GM18499 (cell line): ENCODE measurements around the gene DSC1.

Experiments
- ATAC-seq: cut with Tn5 transposase; IDR thresholded peaks from one replicate; pipeline ENCODE4 v1.9.1; 2021; ENCODE audit warnings: moderate number of reproducible peaks; ENCODE audit not compliant: insufficient read depth, unreplicated experiment

DSC1 gene

GRCh38 chr18:31116853-31117595, 45.6 kb downstream of the DSC1 start:
- no peak for ATAC-seq

- ATAC-seq = no peak
Measured at GRCh38 chr18:31112804-31113203, 49.9 kb downstream of the DSC1 start.

DNA sequence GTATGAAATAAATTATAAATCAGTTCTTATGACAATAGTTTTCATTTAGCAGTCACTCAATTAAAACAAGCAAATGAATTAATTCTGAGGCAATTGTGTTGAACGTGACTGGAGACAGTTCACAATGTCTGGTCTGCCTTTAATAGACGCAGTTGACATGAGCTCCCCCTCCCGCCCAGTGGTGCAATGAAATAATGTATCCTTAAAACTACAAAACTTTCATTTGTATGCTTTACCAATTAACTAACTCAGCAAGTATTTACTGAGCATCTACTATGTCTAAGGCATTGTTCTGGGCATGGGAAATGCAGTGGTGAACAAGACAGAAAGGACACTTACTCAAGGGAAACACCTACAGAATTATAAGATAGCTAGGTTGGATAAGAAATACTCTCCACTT, 56.9 kb downstream of the DSC1 start:
- no peak for ATAC-seq

GRCh38 chr18:31104444-31104843, 58.2 kb downstream of the DSC1 start:
- no peak for ATAC-seq

- ATAC-seq = no peak
Measured at GRCh38 chr18:31103423-31103822, 59.2 kb downstream of the DSC1 start.

GRCh38 chr18:31102941-31103340, 59.7 kb downstream of the DSC1 start:
- ATAC-seq = no peak

DNA sequence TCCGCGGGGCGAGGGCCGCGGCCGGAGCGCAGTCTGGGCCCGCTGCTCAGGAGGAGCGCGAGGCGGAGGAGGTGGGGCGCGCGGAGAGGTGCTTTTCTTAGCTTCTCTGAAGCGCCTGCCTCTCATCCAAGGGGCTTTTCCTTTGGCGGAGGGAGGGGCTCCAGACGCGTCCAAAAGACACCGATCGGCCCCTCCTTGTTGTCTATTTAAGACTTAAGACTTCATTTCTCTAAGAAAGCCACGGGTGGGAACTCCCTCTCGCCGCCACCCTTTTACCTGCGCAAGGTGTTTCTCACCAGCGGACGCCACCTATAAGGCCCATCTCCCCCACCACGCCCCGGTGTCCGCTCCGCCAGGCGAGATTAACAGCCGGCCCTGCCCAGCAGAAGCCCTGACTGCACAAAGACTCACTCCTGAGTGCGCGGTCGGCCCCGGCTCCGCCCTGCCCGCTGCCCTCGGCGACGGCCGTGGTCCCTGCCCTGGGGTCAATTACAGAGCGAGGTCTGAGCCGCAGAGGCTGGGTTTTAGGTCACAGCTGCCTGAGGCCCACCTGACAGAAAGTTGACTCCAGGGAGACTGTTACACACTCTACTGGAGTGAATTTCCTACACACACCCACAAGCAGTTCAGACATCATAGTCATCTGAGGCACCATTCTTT, 60.5 kb downstream of the DSC1 start, which contains the start of gene DSC2:
Gene DSC2 (minus strand): TSS at position 397 of the 660 bp plus-strand sequence. CDS start 450 bp downstream, outside the sequence.
- ATAC-seq = no peak

DNA sequence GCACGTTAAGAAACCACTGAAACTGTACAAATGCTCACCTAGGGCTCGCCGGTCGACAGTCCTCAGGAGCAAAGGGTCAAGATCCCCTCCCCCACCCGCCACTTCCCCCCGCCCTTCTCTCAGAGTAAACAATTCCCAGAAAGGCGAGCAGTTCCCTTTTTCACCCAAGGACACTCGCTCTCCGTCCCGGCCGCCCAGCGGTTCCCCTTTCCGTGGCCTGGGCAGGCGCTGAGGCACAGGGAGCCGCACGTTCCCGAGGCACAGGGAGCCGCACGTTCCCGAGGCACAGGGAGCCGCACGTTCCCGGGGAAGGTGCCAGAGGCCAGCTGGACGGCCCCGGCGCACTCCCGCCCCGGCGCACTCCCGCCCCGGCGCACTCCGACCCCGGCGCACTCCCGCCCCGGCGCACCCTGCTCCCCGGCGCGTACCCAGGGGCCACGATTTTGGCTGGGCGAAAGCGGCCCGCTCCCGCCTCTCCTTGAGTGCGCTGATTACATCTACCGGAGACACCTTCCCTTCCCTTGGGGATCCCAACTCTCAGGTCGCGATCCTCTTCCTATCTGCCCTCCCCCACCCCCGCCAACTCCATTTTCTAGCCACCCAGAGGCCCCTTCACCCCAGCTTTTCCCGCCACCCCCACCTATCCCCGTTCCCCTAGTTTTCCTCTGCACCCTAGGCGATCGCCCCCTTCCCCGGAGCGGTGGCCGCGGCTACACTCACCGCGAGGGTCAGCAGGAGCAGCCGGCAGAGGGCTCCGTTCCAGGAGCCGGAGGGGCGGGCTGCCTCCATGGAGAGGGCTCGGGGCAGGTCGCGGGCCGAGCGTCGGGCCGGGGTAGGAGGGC, 61.3 kb downstream of the DSC1 start:
- ATAC-seq = no peak

DNA sequence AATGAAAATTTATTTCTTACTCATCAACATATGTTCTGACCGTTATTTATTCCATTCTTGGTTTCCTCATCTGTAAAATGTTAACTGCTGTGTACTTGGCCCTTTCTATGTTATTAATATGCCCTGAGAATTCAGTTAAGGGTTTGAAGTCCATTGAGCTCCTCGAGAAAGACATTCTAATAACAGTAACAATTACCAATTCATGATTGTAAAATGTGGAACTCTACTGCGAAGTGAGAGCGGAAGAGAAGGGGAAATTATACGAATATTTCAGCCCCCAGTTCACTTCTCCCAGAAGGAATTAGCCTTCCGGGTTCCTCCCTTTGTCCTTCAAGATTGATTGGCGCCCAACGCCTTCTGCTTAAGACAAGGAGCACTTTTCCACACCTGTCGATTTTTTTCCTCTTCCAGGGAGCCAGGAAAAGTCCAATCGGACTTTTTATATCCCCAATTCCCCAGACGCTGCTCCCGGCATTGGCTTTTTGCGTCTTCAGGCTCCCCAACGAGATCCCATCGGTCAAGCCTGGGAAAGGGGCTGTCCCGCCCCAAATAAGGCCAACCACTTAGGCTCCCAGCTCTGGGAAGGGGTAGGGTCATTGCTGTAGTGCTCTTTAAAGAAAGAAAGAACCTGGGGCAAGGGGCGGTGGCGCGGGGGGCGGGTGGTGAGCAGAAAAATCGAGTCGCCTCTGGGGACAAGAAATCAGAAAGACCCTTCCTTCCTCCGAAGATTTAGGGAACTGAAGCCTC, 62.0 kb downstream of the DSC1 start:
- no peak for ATAC-seq

DNA sequence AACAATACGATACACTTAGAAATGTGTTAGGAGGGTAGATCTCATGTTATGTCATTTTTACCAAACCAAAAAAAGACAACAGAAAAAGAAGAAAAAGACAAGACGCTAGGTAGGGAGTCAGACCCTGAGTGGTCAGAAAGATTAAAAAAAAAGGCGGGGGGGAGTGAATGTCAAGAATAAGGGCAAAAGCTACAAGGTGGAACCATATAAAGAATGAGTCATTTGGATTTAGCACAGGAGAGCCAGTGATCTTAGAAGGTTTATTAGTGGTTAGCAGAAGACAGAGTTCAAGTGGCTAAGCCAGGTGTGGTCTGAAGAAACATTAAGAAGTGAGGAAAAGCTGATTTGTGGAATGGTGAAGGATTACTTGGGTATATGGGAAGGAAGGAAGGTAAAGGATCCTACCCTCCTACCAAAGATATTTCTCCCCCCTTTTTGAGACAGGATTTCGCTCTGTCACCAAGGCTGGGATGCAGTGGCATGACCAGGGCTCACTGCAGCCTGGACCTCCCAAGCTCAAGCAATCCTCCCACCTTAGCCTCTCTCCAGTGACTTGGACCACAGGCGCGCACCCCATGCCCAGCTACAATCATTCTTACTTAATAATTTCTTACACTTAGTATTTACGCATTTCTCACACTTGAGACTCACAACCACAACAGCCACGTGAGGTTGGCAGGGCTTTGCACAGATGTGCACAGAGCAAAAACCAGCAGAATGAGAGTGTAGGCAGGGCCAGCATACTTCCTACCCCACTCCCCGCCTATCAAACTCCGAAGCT, 63.0 kb downstream of the DSC1 start:
- no peak for ATAC-seq

DNA sequence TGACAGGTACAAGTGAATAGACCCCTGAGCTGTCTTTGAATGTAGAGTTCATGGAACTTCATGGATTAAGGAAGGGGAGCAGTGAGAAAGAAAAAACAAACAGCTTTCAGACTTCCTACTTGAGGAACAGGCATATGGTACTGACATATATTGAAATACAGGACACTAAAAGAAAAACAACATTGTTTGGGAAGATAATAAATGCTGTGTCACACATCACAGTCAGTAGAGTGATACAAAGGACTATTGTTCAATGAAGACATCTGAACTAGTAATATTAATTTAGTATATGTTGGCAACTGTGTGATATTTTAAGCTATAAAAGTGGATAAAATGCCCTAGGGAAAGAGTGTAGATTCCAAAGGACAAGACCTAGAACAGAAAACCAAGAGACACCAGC, 63.8 kb downstream of the DSC1 start:
- ATAC-seq = no peak

DNA sequence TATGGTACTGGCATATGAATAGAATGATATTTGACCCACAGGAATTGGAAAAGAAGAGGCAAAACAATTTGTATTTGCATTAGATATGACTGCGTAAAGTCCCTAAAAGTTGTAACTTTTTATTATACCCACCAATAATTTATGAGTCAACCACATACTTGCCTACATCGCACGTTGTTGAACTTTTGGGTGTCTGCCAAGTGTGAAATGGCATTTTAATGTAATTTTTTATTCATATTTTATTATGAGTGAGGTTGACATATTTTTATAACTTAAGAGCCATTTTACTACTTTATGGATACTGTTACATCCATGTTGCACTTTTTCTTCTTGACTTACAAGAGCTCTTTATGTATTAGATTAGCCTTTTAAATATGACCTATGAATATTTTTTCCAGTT, 65.0 kb downstream of the DSC1 start:
- no peak for ATAC-seq

- no peak for ATAC-seq
Measured at GRCh38 chr18:31093880-31094279, 68.8 kb downstream of the DSC1 start.

DNA sequence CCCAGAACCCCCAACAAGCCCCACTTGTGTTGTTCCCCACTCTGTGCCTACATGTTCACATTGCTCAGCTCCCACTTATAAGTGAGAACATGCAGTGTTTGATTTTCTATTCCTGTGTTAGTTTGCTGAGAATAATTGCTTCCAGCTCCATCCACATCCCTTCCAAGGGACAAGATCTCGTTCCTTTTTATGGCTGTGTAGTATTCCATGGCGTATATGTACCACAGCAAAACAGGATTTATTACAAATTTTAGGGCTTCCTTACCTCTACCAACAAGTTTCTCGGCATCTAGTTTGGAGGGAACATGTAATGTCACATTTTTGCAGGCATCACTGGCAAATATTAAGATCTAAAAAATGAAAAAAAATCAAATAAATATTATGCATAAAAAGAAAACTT, 69.4 kb downstream of the DSC1 start:
- ATAC-seq = no peak

DNA sequence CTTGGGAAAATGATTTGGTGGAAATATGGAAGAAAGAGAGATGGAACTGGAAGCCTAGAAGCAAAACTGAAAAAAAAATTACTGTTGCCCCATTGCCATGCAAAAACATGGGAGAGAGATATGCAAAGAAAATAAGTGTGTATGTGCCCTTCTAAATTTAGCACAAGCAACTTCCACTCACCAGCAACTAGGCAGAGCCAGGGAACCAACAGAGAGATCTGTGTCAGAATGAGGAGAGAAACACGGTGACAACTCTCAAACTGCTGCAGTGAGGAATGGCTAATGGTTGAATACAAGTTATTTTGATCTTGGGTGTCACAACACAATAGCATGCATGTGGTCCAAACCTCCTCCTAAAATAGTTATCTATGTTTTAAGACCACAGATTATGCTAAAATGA, 71.3 kb downstream of the DSC1 start:
- ATAC-seq = no peak

DNA sequence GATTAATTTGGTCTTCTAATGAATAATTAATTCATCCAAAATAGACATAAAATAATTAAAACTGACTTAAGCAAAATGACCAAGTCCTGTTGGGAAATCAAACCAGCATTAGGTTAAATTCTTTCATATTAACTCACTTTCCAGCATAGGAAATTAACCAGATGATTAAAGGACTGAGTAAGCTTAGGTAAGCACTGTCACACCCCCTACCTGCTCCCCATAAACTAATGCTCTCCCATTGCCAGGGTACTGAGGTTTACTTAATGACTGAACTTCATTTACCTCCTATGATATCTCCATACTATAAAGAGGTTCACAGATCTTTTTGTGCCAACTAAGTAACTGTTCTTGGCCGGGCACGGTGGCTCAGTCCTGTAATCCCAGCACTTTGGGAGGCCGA, 74.1 kb downstream of the DSC1 start:
- no peak for ATAC-seq

DNA sequence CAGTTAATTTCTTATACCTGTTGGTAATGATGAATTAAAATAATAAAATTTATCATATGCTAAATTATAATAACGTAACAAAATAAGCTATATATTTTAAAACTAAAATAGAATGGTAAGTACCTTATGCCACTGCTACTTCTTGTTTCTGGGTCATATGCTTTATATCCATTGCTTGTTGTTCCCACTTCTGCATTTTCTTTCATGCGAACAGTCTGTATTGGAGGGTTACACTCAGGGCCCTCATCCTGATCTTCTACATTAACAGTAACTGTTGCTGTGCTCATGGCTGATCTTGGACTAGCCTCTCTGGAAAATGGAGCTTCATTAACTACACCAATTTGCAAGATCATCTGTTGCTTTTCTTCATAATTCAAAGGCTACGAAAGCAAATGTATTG, 82.7 kb downstream of the DSC1 start:
- ATAC-seq = no peak
